GM23338 (cell line): ENCODE data around the gene RCC2. TPM values are rescaled to one million over a fixed set of nuclear protein-coding genes. Genes with fewer than 3 reads are reported as not detected.

Experiments used
- ATAC-seq: fragments of 200-7000 bp; cut with Tn5 transposase; 3 replicates; pipeline ENCODE4 v1.9.1; 2020
- DNase-seq: peaks from one replicate; pipeline ENCODE4 v3.0.0-alpha.2; 2015; ENCODE audit warnings: low spot score
- H2AFZ ChIP-seq: fragments of 200-600 bp; sonication (generic); 2 replicates; pipeline ENCODE4 v1.8.0; 2016; ENCODE audit warnings: antibody characterized with exemption, mild to moderate bottlenecking, moderate library complexity
- H3F3A ChIP-seq: fragments of 200-600 bp; sonication (generic); replicated peaks from 2 replicates; pipeline ENCODE4 v1.8.0; 2017; ENCODE audit warnings: antibody characterized with exemption, mixed run types, low read depth
- H3K27ac ChIP-seq: fragments of 200-600 bp; sonication (generic); 2 replicates; pipeline ENCODE4 v1.6.1; 2016; ENCODE audit warnings: low read depth
- H3K27me3 ChIP-seq: fragments of 200-600 bp; sonication (generic); 2 replicates; pipeline ENCODE4 v1.8.0; 2016; ENCODE audit warnings: mild to moderate bottlenecking, mixed run types, moderate library complexity; ENCODE audit not compliant: insufficient read depth
- H3K36me3 ChIP-seq: fragments of 200-600 bp; sonication (generic); 2 replicates; pipeline ENCODE4 v1.8.0; 2016; ENCODE audit warnings: mild to moderate bottlenecking; ENCODE audit not compliant: insufficient read depth
- H3K4me1 ChIP-seq: fragments of 200-600 bp; sonication (generic); 2 replicates; pipeline ENCODE4 v1.8.0; 2016; ENCODE audit warnings: mild to moderate bottlenecking, moderate library complexity; ENCODE audit not compliant: insufficient read depth
- H3K4me2 ChIP-seq: fragments of 200-600 bp; sonication (generic); 2 replicates; pipeline ENCODE4 v1.7.1; 2017; ENCODE audit warnings: mixed run types
- H3K4me3 ChIP-seq: fragments of 200-600 bp; sonication (generic); 2 replicates; pipeline ENCODE4 v1.6.1; 2016; ENCODE audit warnings: mixed run types
- H3K79me2 ChIP-seq: fragments of 200-600 bp; sonication (generic); replicated peaks from 2 replicates; pipeline ENCODE4 v1.8.0; 2017; ENCODE audit warnings: mild to moderate bottlenecking; ENCODE audit not compliant: insufficient read depth
- H3K9me2 ChIP-seq: fragments of 200-600 bp; sonication (generic); 2 replicates; pipeline ENCODE4 v1.8.0; 2017; ENCODE audit not compliant: insufficient read depth
- H4K20me1 ChIP-seq: fragments of 200-600 bp; sonication (generic); replicated peaks from 2 replicates; pipeline ENCODE4 v1.8.0; 2017; ENCODE audit warnings: mild to moderate bottlenecking; ENCODE audit not compliant: insufficient read depth
- H3K27ac Mint-ChIP-seq: 2 replicates; pipeline ENCODE4 v1.8.0; 2020; ENCODE audit warnings: inconsistent platforms, mild to moderate bottlenecking, moderate library complexity, mixed read lengths
- H3K27me3 Mint-ChIP-seq: 3 replicates; pipeline ENCODE4 v1.8.0; 2022; ENCODE audit warnings: low read depth, mild to moderate bottlenecking, moderate library complexity, mixed read lengths, inconsistent platforms; ENCODE audit not compliant: insufficient read depth, poor library complexity
- H3K36me3 Mint-ChIP-seq: 3 replicates; pipeline ENCODE4 v1.8.0; 2021; ENCODE audit warnings: low read depth, mild to moderate bottlenecking, inconsistent platforms, moderate library complexity, mixed read lengths
- H3K4me1 Mint-ChIP-seq: 3 replicates; pipeline ENCODE4 v1.8.0; 2020; ENCODE audit warnings: mild to moderate bottlenecking, inconsistent platforms, mixed read lengths
- H3K4me3 Mint-ChIP-seq: 3 replicates; pipeline ENCODE4 v1.8.0; 2021; ENCODE audit warnings: moderate library complexity, mild to moderate bottlenecking, inconsistent platforms, mixed read lengths
- H3K9me3 Mint-ChIP-seq: 3 replicates; pipeline ENCODE4 v1.8.0; 2020; ENCODE audit warnings: moderate library complexity, mild to moderate bottlenecking, inconsistent platforms, mixed read lengths
- CREB1 ChIP-seq: fragments of 250-450 bp; sonication (Bioruptor Pico); IDR thresholded peaks from 2 replicates; pipeline ENCODE4 v1.5.0; 2020; ENCODE audit warnings: low read depth, mild to moderate bottlenecking, moderate library complexity
- ETS1 ChIP-seq: IDR thresholded peaks from 2 replicates; pipeline ENCODE4 v1.6.1; 2016; ENCODE audit warnings: antibody characterized with exemption
- EZH2phosphoT487 ChIP-seq: fragments of 200-600 bp; sonication (generic); IDR thresholded peaks from one replicate; pipeline ENCODE4 v1.8.1; 2018; ENCODE audit warnings: antibody characterized with exemption; ENCODE audit not compliant: unreplicated experiment
- JUNB ChIP-seq: IDR thresholded peaks from one replicate; pipeline ENCODE4 v1.6.1; 2016; ENCODE audit warnings: antibody characterized with exemption; ENCODE audit not compliant: unreplicated experiment
- NANOG ChIP-seq: IDR thresholded peaks from 2 replicates; pipeline ENCODE4 v1.6.1; 2016; ENCODE audit warnings: antibody characterized with exemption, borderline replicate concordance
- POLR2AphosphoS5 ChIP-seq: IDR thresholded peaks from 2 replicates; pipeline ENCODE4 v1.6.1; 2016; ENCODE audit warnings: antibody characterized with exemption, low read depth
- REST ChIP-seq: IDR thresholded peaks from one replicate; pipeline ENCODE4 v1.6.1; 2018; ENCODE audit warnings: antibody characterized with exemption; ENCODE audit not compliant: unreplicated experiment
- ZNF331 ChIP-seq: fragments of 250-450 bp; sonication (Bioruptor Pico); IDR thresholded peaks from 2 replicates; pipeline ENCODE4 v1.5.0; 2020; ENCODE audit warnings: low read depth, mild to moderate bottlenecking, moderate library complexity
- polyA plus RNA-seq: library from polyadenylated mRNA; unstranded; fragments of >200 nt; fragmentation: Nextera tagmentation; extraction: Ambion mirVana; gene quantifications from 2 replicates; pipeline ENCODE4 v1.2.1, GENCODE V29; 2016
- total RNA-seq: library from RNA; depleted of rRNA; stranded (reverse); fragments of >200 nt; shearing (Covaris generic); gene quantifications from 2 replicates; pipeline ENCODE4 v1.2.3, GENCODE V29; 2014
- TF ChIP-seq, protein P1 (sequence below), 2 experiments: fragments of 200-600 bp in 1 of 2; sonication (generic) in 1 of 2; conservative IDR thresholded peaks; 2 replicates each; pipeline versions ENCODE4 v1.5.1 to v1.6.1; 2016 to 2017; ENCODE audit warnings: antibody characterized with exemption in 2 of 2, low read depth in 2 of 2, mild to moderate bottlenecking in 2 of 2, moderate library complexity in 1 of 2

RCC2 gene
- total and polyA plus RNA-seq, 2 experiments from 2014 or later, result 97.1 to 386 TPM

- H3F3A ChIP-seq, result peaks cover 2% of the 10 kb centered on the region; the same call in 1 of the 2 replicates
- H4K20me1 ChIP-seq, result no peaks in the 10 kb centered on the region
- Mint-ChIP-seq H3K36me3 (no peaks in the 10 kb centered on the region), H3K4me3 (no peak overlapping the region), H3K4me1 (peaks cover 23% of the 10 kb centered on the region), H3K9me3 (no peaks in the 10 kb centered on the region), H3K27me3 (peaks cover 4% of the 10 kb centered on the region), H3K27ac (no peak overlapping the region)
- no peak for ATAC-seq
- no peaks in the 10 kb centered on the region for H3K36me3 ChIP-seq
- H2AFZ ChIP-seq, result no peak overlapping the region
- H3K27me3 ChIP-seq, result no peaks in the 10 kb centered on the region
- no peak for DNase-seq
- no peak overlapping the region for H3K4me3 ChIP-seq
- no peaks in the 10 kb centered on the region for H3K9me2 ChIP-seq
- H3K79me2 ChIP-seq, result no peaks in the 10 kb centered on the region
- H3K4me1 ChIP-seq, result peaks cover 20% of the 10 kb centered on the region
- no peak overlapping the region for H3K4me2 ChIP-seq
- H3K27ac ChIP-seq, result no peak overlapping the region
- TF ChIP-seq ZNF331 (no peak), REST (no peak)
These were observed 24.5 kb upstream of the RCC2 start for GRCh38 chr1:17463991-17464390.

- no peak overlapping the region for H3K27ac ChIP-seq
- H3K9me3 Mint-ChIP-seq, result no peaks in the 10 kb centered on the region
These were observed 23.2 kb upstream of the RCC2 start for GRCh38 chr1:17462669-17463068.

More at GRCh38 chr1:17462669-17463068, 23.2 kb upstream of the RCC2 start:
- H3K27me3 Mint-ChIP-seq, result peaks cover 2% of the 10 kb centered on the region
- H3K79me2 ChIP-seq, result no peaks in the 10 kb centered on the region
- H3F3A ChIP-seq, result no peaks in the 10 kb centered on the region
- no peak overlapping the region for H2AFZ ChIP-seq
- peaks cover 11% of the 10 kb centered on the region for H3K4me1 ChIP-seq
- H3K9me2 ChIP-seq, result no peaks in the 10 kb centered on the region
- H3K4me2 ChIP-seq, result no peak overlapping the region
- no peaks in the 10 kb centered on the region for H4K20me1 ChIP-seq
- H3K4me3 ChIP-seq, result no peak overlapping the region
- H3K27me3 ChIP-seq, result no peaks in the 10 kb centered on the region
- H3K36me3 Mint-ChIP-seq, result no peaks in the 10 kb centered on the region
- H3K27ac Mint-ChIP-seq, result no peak overlapping the region
- TF ChIP-seq ETS1 (no peak), CREB1 (CRISPR knock-in tag) (no peak), EZH2phosphoT487 (no peak), REST (no peak), POLR2AphosphoS5 (no peak), JUNB (no peak), NANOG (no peak)
- TF ChIP-seq, protein P1, sequence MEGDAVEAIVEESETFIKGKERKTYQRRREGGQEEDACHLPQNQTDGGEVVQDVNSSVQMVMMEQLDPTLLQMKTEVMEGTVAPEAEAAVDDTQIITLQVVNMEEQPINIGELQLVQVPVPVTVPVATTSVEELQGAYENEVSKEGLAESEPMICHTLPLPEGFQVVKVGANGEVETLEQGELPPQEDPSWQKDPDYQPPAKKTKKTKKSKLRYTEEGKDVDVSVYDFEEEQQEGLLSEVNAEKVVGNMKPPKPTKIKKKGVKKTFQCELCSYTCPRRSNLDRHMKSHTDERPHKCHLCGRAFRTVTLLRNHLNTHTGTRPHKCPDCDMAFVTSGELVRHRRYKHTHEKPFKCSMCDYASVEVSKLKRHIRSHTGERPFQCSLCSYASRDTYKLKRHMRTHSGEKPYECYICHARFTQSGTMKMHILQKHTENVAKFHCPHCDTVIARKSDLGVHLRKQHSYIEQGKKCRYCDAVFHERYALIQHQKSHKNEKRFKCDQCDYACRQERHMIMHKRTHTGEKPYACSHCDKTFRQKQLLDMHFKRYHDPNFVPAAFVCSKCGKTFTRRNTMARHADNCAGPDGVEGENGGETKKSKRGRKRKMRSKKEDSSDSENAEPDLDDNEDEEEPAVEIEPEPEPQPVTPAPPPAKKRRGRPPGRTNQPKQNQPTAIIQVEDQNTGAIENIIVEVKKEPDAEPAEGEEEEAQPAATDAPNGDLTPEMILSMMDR (conservative IDR thresholded peaks at IDR 0.05; ENCODE audit: low read depth in 2 of 2), result no peak
- ATAC-seq, result no peak
- H3K4me1 Mint-ChIP-seq, result peaks cover 16% of the 10 kb centered on the region
- DNase-seq, result no peak
- H3K4me3 Mint-ChIP-seq, result no peak overlapping the region
- no peaks in the 10 kb centered on the region for H3K36me3 ChIP-seq
